HG02798 (cell line): ENCODE measurements around the gene LRIG1.

Experiments
- ATAC-seq: cut with Tn5 transposase; IDR thresholded peaks from one replicate; pipeline ENCODE4 v1.9.1; 2021; ENCODE audit warnings: mild to moderate bottlenecking; ENCODE audit not compliant: unreplicated experiment, poor library complexity

The LRIG1 gene

DNA sequence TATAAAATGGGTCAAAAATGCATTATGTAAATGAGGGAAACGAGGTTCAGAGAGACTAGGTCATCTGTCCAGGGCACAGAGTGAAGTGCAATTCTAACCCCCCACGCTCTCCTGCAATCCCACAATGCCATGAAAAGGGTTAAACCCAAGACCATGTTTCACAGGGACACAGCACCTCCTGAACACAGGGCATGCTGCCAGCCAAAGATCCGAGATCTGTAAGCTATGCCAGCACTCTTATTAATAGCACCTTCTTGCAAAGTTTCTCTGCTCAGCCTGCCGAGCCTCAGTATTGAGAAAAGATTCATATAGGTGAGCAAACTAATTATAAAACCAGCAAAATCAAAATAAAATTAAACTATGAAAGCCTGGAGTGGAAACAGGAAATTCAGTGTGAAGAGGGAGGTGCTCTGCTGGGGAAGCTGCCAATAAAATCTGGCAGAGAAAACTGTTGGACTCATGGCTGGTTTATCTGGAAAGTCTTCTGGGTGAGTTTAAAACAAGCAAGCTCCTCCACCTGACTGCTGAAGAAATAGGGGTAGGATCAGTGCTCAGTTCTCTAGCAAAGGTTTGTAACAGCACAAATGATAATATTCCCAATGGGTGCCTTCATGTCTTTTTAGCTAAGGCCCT is 50.3 kb downstream of the LRIG1 start:
- no peak for ATAC-seq

DNA sequence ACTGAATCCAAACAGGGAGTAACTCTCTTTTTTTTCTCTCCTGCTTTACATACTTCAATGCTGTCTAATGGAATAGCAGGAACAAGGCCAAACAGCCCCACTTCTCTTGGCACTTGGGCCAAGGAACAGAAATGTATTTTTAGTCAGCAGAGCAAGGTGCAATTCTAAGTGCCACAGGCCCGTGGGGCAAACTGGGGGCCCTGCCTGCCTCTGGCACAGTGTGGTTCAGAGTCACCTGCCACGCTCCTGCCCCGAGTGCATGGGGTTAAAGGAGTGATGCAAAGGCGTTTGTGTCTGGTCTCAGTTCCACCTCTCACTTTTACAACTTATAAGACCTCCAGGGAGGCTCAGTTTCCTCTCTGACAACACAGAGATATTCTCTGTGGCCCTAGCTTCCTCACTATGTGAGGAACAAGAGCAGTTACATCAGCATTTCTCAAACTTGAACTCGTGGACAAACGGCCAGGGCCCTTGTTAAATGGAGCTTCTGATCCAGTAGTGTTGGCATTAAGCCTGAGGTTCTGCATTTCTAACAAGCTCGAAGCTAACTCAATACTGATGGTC is 51.3 kb downstream of the LRIG1 start:
- peak; percentile 74 for ATAC-seq

DNA sequence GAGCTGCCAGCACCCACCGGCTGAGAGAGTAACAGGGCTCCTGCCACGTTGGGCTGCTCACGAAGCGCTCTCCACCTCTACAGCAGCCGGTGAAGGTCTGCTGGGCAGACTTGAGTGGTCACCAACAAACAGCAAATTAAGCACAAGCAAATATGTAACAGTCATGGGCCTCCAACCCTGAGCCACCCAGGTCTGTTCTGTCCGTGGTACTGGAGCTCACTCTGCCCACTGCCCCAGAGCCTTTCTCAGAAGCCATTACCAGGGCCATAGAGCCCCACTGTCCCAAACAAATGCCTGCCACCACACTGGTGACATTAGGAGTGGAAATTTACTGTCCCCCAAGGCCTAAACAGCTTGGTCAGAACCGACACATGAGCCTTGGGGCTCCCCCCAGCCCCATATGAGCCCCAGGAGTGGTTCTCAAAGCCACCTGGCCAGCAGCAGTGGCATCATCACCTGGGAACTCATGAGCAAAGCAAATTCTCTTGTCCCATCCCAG is 56.6 kb downstream of the LRIG1 start:
- ATAC-seq: no peak

DNA sequence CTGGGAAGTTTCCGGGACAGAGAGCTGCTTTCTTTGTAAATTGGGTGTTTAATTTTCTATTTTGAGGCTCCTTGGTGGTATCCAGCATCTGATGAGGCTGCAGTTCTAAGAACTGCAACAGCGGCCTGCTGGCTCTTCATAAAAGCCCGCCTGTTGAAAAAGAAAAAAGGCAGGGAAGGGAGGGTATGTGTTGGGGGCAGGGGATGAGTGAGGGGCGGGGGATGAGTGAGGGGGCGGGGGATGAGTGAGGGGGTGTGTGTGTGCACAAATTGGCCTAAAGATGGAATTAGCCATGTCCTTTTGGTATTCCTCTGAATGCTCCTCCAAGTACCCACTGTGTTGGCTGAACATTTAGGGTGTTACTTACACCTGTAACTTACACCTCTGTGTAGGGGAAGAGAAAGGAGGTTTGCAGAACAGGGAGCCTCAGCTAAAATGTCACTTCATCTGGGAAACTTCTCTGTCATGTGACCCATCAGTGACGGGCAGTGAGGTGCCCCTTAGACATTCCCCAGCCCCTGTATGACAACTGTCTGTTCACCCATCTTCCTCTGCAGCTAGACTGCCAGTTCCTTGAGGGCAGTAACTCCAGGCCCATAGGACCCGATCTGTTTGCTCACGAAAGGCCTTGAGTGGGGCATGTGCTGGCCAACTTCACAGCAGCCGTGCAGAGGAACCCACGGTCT is 57.6 kb downstream of the LRIG1 start:
- ATAC-seq: no peak

DNA sequence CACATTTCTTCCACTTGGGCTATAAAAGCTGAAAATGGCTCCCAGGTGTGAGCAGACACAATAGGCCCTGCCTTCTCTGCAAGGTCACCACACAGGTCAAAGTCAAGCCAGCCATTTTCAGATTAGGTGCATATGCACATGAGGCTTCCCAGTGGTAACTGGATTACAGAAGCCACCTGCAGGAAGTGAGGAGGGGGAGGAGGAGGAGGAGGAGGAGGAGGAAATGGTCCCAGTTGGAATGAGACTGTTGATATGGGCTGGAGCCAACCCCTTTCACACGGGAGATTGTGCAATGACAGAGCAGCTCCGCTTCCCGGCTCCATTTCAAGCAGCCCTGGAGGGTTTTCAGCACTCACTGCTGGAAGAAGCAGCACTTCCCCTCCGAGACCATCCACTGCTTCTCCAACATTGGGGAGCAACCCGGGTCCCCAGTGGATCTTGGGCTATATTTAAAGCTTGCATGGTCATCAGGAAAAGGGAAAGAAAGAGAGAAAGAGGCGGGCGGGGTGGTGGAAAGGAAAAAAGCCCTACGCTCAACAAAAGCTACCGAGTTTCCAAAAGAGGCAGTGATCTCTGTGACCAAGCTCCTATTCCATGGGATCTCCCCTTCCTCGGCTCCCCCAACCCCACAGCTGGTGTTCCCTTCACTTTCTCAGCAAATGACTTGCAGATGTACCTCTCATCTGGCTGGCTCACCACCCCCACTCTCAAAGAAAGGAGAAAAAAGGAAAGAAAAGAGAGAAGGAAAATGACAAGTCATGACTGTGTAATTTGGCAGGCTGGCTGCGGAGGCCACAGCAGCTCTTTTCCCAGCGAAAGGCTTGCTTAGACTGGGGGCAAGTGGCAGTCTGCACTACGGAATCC is 58.3 kb downstream of the LRIG1 start:
- no peak for ATAC-seq

DNA sequence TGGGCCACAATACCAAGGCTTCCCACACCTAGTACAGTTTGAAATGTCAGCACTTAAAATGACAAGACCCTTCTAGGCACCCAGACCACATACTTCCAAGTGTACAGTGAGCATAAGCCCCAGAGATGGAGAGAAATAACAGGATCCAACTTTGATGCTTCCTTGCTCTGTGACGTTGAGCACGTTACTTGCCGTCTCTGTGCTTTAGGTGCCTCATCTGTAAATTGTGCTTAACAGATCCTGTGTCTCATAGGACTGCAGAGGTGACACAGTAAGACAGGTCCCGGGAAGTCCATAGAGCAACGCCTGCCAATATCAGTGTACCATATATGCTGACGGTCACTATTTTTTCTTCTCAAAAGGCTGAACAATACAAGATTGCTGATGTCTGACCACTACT is 59.1 kb downstream of the LRIG1 start:
- no peak for ATAC-seq

DNA sequence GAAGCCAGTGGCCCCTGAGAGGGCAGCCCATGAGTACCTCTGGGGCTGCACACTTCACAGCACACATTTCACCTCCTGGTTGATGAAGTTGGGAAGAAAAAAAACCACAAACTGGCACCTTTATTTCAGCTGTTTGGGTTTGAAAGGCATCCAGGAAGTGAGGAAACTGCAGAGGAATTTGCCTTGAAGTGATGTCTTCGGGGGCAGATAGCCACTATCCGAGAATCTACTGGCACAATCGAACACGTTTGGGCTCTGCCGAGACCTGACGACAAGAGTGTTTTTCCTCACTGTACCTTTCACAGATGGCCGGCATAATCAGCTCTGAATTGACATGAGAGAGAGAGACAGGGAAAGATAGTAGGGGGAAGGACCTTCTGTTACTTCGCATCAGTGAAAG is 59.7 kb downstream of the LRIG1 start:
- ATAC-seq: no peak

DNA sequence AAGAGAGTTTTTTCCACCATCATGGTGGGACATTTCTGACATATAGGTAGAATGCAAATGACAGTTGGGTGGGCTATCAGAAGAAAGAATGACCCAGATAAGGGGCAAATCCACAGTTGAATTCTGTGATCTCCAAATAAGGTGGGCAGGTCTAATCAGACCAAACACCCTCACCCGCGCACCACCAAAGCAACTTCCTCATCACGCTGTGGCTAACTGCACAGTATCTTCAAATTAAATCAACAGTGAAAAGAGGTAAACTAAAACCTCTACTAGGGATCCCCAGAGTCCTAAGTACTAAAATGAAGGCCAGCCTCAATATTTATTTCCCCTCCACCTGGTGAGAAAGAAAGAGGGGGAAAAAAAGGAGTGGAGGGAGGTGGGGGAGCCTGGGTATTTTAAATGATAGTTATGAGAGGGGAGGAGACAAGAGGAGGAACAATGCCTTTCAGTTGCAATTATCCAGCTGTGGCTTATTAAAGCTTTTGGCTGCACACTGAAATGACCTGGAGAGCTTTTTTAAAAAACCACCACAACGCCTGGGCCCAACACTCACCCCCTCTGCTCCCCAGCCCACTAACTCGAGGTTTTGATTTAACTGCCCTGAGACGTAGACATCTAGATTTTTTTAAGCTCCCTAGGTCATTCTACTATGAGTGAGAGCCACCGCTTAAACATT is 61.0 kb downstream of the LRIG1 start:
- ATAC-seq: peak; percentile 56

DNA sequence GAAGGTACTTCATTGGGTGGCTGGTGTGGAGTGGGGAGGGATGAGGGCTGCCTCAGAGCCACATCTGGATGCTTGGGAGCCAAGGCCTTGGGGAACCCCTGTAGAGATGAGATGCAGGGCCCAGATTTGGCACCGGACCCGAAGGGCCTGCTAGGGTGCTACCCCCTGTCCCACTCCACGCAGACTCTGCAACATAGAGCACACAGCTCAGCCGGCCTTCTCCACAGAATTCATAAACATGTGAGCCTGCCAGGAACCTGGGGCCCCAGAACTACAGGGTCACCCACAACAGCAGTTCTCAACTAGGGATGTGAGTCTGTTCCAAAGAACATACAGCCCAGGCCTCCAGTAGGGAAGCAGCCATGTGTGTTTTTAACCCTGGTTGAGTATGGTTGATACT is 62.8 kb downstream of the LRIG1 start:
- no peak for ATAC-seq

DNA sequence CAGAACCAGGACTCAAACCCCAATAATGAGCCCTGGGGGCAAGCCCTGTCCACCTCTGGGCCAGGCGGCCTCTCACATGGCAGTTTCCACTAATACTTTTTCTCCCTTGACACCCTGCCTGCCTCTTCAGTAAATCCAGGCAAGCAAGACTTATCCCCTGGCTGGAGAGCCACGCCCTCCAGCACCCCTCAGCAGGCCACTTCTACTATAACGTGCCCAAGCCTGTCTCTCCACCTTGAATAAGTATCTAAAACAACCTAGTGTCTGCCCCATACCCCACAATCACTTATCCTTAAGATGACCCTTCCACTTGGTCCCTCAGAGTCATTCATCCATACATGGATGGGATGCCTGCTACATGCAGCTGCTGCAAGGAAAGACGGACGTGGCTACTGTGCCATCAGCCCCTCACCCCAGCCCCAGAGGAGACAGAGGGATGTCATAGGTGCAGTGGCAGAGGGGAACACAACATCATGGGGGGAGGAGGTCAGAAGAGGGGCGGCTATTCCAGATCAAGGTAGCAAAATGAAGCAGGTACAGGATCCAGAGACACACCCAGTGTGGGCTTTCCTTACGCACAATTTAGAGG is 63.4 kb downstream of the LRIG1 start:
- ATAC-seq: no peak

DNA sequence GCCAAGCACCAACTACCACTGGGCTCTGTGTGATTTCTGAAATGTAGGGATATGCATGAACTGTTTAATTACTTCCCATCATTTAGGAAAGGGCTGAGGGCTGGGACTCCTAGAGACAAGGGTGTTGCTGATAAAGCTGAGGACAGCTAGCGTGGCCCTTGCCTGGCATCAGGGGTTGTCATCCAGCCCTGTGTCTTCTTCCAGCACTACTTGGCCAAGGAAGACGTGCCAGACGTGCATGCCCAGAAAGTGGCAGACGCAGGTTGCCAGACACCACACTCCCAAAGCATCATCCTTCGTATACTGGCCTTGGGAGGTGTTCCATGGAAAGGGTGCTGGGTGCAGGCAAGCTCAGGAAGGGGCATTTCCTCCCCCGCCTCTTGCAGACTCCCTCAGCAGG is 64.8 kb downstream of the LRIG1 start:
- ATAC-seq: no peak

DNA sequence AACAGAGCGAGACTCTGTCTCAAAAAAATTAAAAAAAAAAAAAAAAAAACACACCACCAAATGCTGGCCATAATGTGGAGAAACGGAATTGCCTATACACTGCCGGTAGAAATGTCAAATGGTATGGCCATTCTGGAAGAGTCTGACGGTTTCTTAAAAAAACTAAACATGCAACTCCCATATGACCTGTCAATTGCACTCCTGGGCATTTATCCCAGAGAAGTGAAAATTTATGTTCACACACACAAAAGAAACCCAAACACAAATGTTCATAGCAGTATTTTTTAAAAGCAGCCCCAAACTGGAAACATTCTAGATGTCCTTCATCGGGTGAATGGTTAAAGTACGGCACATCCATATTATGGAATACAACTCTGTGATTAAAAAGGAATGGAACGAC is 66.1 kb downstream of the LRIG1 start:
- ATAC-seq: no peak

DNA sequence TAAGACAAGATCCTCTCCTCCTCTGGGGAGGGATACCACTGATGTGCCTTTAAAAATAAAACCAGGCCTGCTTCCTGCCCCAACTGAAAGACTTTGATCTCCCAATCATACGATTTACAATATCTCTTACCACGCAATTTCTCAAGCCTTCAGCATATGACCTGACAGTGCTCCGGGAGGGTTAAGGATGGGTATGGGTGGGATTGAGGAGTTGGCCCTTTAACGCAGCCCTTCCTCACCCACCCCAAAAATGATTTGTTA is 67.4 kb downstream of the LRIG1 start:
- ATAC-seq: no peak

DNA sequence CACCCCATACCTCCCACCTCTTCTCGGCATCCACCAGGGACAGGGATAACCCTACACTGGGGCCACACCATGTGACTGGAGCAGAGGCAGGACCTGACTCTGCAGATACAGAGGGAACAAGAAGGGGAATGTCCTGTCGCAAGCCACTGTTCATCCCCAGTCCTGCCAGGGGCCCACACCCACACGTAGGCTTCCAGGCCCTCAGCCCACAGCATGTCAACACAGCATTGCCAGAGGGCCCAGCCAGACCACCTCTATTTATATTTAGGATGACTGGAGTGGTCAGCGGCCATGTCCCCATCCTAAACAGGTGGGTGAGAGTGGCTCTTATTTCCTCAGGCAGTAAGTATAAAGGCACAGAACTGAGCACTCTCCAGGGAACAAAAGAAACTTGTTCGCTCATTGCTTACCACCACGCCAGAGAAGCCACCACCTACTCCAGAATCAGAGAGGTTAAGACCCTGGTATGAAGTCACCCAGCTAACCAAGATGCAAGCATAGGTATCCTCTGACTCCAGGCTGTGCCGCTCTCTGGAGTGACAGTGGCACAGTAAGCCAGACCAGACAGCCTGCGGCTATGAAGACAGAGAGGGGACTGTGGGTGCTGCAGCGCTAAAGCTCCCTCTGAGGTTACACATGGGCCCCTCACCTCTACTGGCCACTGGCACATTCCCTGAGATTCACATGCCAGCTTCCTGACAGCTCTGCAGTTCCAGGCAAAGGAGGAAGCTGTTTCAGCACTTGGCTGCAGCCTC is 67.9 kb downstream of the LRIG1 start:
- no peak for ATAC-seq

DNA sequence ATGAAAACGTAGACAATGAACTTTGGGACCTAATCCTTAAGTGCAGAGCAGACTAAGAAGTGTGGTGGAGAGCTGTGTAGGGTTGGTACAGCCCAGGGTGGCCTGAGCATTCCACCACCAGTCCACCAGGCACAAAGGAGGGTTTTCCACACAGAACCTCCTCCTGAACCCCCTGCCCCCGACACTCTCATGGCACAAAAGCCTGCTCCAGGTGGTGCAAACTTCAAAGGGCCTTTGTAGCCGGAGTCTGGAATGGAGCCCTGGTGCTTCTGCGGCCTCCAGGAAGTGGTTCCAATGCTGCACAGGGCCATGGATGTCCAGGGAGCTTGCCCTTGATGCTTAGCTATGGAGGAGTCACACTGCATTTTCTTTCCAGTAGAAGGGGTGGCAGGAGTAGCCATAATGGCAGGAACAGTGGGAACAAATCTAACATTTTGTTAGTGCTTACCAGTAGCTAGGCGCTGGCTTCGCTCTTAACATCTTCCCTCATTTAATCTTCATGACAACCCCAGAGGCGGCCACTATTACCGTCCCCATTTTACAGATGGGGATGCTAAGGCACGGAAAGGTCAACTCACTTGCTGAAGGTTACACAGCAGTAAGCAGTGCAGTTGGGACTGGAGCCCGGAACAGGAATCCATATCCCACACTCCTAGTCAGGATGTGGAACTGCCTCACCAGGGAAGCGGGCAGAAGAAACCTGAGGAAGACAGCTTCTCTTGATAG is 68.6 kb downstream of the LRIG1 start:
- ATAC-seq: no peak

DNA sequence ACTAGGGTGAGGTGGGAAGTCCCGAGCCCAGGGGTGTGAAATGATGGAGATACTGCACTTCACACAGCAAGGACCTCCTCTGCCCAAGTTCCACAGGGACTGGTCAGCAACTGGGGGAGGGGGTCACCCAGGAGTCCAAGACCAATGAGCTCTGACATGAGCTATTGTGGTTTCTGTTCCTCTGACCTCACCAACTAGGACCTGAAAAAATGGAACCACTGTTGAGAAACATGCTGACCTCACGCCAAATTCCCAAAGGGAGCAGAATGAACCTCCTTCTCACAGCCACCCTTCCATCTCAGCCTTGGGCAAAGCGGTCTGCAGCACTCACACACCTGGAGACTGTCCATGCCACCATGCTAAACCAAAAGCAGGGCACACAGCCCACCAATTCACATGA is 69.3 kb downstream of the LRIG1 start:
- ATAC-seq: no peak

DNA sequence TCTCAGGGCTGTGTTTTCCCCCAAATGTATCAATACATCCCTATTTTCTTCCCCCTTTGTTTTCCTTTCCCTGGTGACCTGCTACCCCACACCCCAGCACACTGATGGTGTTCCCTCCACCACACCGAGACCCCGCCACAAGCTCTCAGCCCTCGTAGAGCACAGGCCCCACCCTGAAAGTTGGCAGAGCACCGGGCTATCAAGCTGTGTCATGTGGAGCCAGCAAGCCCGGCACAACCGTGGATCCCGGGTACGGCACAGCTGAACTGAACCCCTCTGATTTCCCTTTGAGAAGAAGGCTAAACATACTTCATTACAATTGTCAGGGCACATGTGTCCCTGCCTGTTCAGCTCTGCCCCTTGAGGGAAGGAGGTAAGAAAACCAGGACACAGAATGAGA is 69.9 kb downstream of the LRIG1 start:
- ATAC-seq: no peak

DNA sequence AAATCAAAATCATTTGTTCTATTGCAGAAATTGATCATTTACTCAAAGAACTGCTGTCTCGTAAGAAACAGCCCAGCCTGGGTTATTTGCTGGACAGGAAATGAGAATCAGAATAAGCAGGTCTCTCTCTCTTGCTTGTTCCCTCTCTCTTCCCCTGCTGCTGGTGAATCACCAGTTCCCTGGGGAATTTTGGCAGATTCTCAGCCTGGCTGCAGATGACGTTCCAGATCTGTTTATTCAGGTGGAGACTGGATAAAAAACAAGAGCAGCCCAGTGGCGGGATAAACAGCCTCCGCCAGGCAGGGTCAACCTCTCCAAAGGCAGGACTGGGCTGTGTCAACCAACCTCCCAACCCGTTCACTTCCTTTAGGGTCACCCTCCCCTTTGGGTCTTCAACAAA is 72.1 kb downstream of the LRIG1 start:
- ATAC-seq: no peak

DNA sequence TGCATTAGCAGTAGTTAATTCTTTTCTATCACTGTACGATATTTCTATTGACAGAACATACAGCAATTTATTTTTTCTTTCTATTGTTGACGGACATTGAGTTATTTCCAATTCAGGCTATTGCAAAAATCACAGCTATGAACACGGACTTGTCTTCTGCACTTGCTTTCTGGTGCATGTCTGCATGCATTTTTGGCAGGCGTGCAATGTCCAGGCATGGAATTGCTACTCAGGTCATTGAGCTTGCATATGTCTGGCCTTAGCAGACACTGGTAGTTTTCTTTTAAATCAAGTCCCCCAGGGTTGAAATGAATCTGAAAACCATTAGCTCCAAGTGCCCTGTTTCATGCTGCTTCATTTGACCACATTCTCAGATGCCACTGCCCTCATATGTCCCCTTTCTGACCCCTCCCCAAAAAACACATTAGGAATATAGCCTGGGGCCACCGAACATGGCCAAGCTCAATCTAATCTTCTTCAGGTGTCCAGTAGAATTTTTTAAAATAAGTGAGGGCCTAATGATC is 72.8 kb downstream of the LRIG1 start:
- ATAC-seq: no peak
